Sigmoid colon (tissue), 4 donors: Measurements from ENCODE around the gene CYP2W1.

Experiments used
- POLR2A ChIP-seq, 2 donors: fragments of 450-650 bp; IDR thresholded peaks; one replicate each; pipeline ENCODE4 v1.6.1; 2016; ENCODE audit warnings: antibody characterized with exemption in 2 of 2, mild to moderate bottlenecking in 2 of 2, moderate library complexity in 2 of 2
- POLR2AphosphoS5 ChIP-seq, 4 donors: sonication (generic); formaldehyde crosslinking; IDR thresholded peaks; one replicate each; pipeline ENCODE4 v1.6.1; 2017; ENCODE audit warnings: antibody characterized with exemption in 4 of 4

DNA sequence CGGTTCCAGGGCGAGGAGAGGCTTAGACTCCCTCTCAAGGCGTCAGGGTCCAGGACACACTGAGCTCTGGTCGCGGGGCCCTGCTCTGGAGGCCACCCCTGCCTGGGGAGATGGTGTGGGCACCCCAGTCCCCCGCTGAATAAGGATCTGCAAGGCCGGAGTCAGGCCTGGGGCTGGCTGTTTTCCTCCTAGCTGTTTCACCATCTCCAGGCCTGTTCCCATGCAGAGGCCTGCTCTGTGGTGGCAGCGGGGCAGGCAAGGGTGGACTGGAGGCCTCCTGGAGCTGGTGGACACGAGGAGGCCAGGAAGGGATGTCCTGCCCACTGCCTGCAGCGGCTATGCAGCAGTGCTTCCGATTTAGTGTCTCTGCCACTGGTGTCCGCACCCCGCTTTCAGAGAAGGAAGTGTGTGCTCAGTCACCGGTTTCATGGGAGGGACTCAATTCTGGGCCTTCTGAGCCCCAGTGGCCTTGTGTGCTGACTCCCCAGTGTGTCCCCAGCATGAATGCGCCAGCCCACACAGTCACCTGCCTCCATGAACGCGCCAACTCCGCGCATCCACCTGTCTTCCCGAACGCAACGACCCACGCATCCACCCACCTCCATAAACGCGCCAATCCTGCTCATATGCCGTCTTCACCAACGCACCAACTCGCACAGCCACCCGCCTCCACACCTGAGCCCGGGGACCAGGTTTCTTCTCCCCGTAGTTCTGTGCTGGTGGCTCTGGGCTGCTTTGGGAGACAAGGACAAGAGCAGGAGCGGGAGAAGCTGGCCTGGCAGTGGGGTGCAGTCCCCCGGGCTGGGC lies 46.9 kb downstream of the CYP2W1 start:
- TF ChIP-seq POLR2AphosphoS5 (IDR thresholded peaks at IDR 0.05) (no peak), POLR2A (IDR thresholded peaks at IDR 0.05) (no peak)
